Activated CD8-positive, alpha-beta memory T cell treated with anti-CD3 and anti-CD28 coated beads, Interleukin-2, amount 50 U/mL, for 48 hours (primary cell): ENCODE measurements around the gene TENM3.

Experiments
- DNase-seq: peaks from one replicate; pipeline ENCODE4 v3.0.0-alpha.2; 2020

TENM3 gene

GRCh38 chr4:182644683-182645050 lies 401.5 kb downstream of the TENM3 start:
- no peak for DNase-seq

GRCh38 chr4:182645511-182645910 lies 402.3 kb downstream of the TENM3 start:
- no peak for DNase-seq

- DNase-seq: no peak
These were observed 404.6 kb downstream of the TENM3 start for GRCh38 chr4:182647646-182648300.

GRCh38 chr4:182648766-182649165 lies 405.6 kb downstream of the TENM3 start:
- DNase-seq: no peak

GRCh38 chr4:182649698-182650477 lies 406.7 kb downstream of the TENM3 start:
- no peak for DNase-seq

- DNase-seq: no peak
These were observed 410.4 kb downstream of the TENM3 start for GRCh38 chr4:182653596-182653995.

- no peak for DNase-seq
These were observed 412.1 kb downstream of the TENM3 start for GRCh38 chr4:182655340-182655739.

- DNase-seq: no peak
These were observed 419.3 kb downstream of the TENM3 start for GRCh38 chr4:182662551-182662950.

- DNase-seq: no peak
These were observed 428.0 kb downstream of the TENM3 start for GRCh38 chr4:182671231-182671630.

GRCh38 chr4:182671749-182672148 lies 428.5 kb downstream of the TENM3 start:
- no peak for DNase-seq

GRCh38 chr4:182678590-182678989 lies 435.4 kb downstream of the TENM3 start:
- DNase-seq: no peak

- no peak for DNase-seq
These were observed 436.3 kb downstream of the TENM3 start for GRCh38 chr4:182679533-182679932.

GRCh38 chr4:182680234-182680653 lies 437.0 kb downstream of the TENM3 start:
- DNase-seq: no peak

GRCh38 chr4:182683661-182684060 lies 440.5 kb downstream of the TENM3 start:
- DNase-seq: no peak

- no peak for DNase-seq
These were observed 441.6 kb downstream of the TENM3 start for GRCh38 chr4:182684796-182685195.

GRCh38 chr4:182688081-182688480 lies 444.9 kb downstream of the TENM3 start:
- DNase-seq: no peak

GRCh38 chr4:182694551-182694950 lies 451.3 kb downstream of the TENM3 start:
- DNase-seq: no peak

- DNase-seq: no peak
These were observed 451.8 kb downstream of the TENM3 start for GRCh38 chr4:182695009-182695408.

GRCh38 chr4:182695842-182696241 lies 452.6 kb downstream of the TENM3 start:
- no peak for DNase-seq

GRCh38 chr4:182697094-182697493 lies 453.9 kb downstream of the TENM3 start:
- no peak for DNase-seq

GRCh38 chr4:182698212-182698611 lies 455.0 kb downstream of the TENM3 start:
- DNase-seq: no peak

GRCh38 chr4:182699201-182699600 lies 456.0 kb downstream of the TENM3 start:
- DNase-seq: no peak

- DNase-seq: no peak
These were observed 456.6 kb downstream of the TENM3 start for GRCh38 chr4:182699795-182700194.

GRCh38 chr4:182700362-182701160 lies 457.4 kb downstream of the TENM3 start:
- DNase-seq: no peak
